Neural progenitor cell (in vitro differentiated cells): ENCODE measurements around the gene MYOF.

Experiments
- EZH2 ChIP-seq: fragments of 200-600 bp; sonication (generic); IDR thresholded peaks from 2 replicates; pipeline ENCODE4 v1.6.1; 2017; ENCODE audit warnings: antibody characterized with exemption, mild to moderate bottlenecking, moderate library complexity
- EZH2phosphoT487 ChIP-seq: fragments of 200-600 bp; sonication (generic); IDR thresholded peaks from 2 replicates; pipeline ENCODE4 v1.6.1; 2017; ENCODE audit warnings: antibody characterized with exemption
- TF ChIP-seq, protein P1 (sequence below): fragments of 200-600 bp; sonication (generic); IDR thresholded peaks from 2 replicates; pipeline ENCODE4 v1.5.1; 2017; ENCODE audit warnings: antibody characterized with exemption, mild to moderate bottlenecking

DNA sequence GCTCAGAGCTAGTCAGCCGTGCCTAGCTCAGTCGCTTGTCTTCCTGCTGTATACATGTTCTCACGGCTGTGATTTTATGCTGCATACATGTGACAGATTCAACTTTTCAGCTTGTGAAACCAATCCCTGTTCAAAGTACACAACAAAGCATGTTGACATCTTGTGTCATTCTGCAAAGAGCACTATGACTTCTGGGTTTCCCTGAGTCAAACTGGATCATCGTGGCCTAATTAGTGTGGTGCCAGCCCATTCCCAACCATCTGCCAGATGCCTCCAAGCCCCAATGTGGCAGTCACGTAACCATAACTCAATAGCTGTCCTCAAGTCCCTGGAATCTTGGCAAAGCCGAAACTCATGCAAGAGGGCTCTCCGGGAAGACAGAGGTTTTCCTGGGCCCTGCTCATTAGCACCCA lies 144.8 kb downstream of the MYOF start:
- TF ChIP-seq EZH2 (no peak), EZH2phosphoT487 (no peak)
- TF ChIP-seq, protein P1, sequence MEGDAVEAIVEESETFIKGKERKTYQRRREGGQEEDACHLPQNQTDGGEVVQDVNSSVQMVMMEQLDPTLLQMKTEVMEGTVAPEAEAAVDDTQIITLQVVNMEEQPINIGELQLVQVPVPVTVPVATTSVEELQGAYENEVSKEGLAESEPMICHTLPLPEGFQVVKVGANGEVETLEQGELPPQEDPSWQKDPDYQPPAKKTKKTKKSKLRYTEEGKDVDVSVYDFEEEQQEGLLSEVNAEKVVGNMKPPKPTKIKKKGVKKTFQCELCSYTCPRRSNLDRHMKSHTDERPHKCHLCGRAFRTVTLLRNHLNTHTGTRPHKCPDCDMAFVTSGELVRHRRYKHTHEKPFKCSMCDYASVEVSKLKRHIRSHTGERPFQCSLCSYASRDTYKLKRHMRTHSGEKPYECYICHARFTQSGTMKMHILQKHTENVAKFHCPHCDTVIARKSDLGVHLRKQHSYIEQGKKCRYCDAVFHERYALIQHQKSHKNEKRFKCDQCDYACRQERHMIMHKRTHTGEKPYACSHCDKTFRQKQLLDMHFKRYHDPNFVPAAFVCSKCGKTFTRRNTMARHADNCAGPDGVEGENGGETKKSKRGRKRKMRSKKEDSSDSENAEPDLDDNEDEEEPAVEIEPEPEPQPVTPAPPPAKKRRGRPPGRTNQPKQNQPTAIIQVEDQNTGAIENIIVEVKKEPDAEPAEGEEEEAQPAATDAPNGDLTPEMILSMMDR, result no peak
